GM12878 (cell line): ENCODE data around the gene RBP3. TPM values are rescaled to one million over a fixed set of nuclear protein-coding genes. Genes with fewer than 3 reads are reported as not detected.

Experiments used
- ATAC-seq: fragments of 200-7000 bp; cut with Tn5 transposase; 3 replicates; pipeline ENCODE4 v1.9.1; 2020; ENCODE audit warnings: mild to moderate bottlenecking, moderate library complexity
- BruUV-seq: library from RNA; stranded (reverse); fragments of 400-500 nt; replicated peaks from 2 replicates; lab custom pipeline; 2021; lab: Mats Ljungman, UMichigan
- CTCF ChIA-PET: fragments of 300-600 bp; sonication (Branson Sonifier 250); formaldehyde crosslinking; extraction: SDS; loops from one replicate; lab custom pipeline; 2021; ENCODE audit warnings: inconsistent platforms; lab: Yijun Ruan, JAX
- POLR2A ChIA-PET: fragments of 350-600 bp; formaldehyde crosslinking; extraction: SDS; loops from one replicate; lab custom pipeline; 2021; ENCODE audit warnings: inconsistent platforms; lab: Charles Lee
- RAD21 ChIA-PET: fragments of 300-600 bp; sonication (Branson Sonifier 250); formaldehyde crosslinking; loops from one replicate; lab custom pipeline; 2023; ENCODE audit warnings: antibody characterized with exemption; ENCODE audit not compliant: unreplicated experiment; lab: Charles Lee
- SMC1A ChIA-PET: fragments of 300-600 bp; sonication (Branson Sonifier 250); formaldehyde crosslinking; loops from one replicate; lab custom pipeline; 2023; ENCODE audit not compliant: unreplicated experiment, uncharacterized antibody; lab: Charles Lee
- DNase-seq: peaks from one replicate; pipeline ENCODE4 v3.0.0-alpha.2; 2011; ENCODE audit warnings: low read depth, low spot score
- FAIRE-seq: peaks from 3 replicates; lab custom pipeline; 2011; peaks lifted over from hg19 to GRCh38; lab: Jason Lieb, UNC
- H2AFZ ChIP-seq: 2 replicates; pipeline ENCODE4 v1.6.0; 2011; ENCODE audit warnings: low read depth, low read length, control low read depth; ENCODE audit not compliant: control insufficient read depth
- H3K27ac ChIP-seq: 2 replicates; pipeline ENCODE4 v1.5.1; 2011; ENCODE audit warnings: control low read depth; ENCODE audit not compliant: control insufficient read depth, insufficient read depth
- H3K27me3 ChIP-seq, 2 experiments: replicated peaks in 1 of 2; 2 replicates each; pipeline versions ENCODE4 v1.6.0 to v1.6.1; 2011; ENCODE audit warnings: low read length in 1 of 2; ENCODE audit not compliant: control insufficient read depth in 2 of 2, insufficient read depth in 2 of 2
- H3K36me3 ChIP-seq, 2 experiments: 2 replicates each; pipeline ENCODE4 v1.5.1; 2011; ENCODE audit warnings: low read length in 1 of 2; ENCODE audit not compliant: control insufficient read depth in 2 of 2, insufficient read depth in 2 of 2
- H3K4me1 ChIP-seq: 2 replicates; pipeline ENCODE4 v1.6.1; 2011; ENCODE audit warnings: mild to moderate bottlenecking, low read length, moderate library complexity, mixed read lengths; ENCODE audit not compliant: control insufficient read depth, insufficient read depth
- H3K4me2 ChIP-seq: 2 replicates; pipeline ENCODE4 v1.6.0; 2011; ENCODE audit warnings: control low read depth; ENCODE audit not compliant: control insufficient read depth, insufficient read depth
- H3K4me3 ChIP-seq: fragments of 200-600 bp; sonication (generic); 2 replicates; pipeline ENCODE4 v1.5.1; 2016
- H3K79me2 ChIP-seq: 2 replicates; pipeline ENCODE4 v1.6.0; 2011; ENCODE audit warnings: low read length; ENCODE audit not compliant: control insufficient read depth, insufficient read depth
- H3K9ac ChIP-seq: 2 replicates; pipeline ENCODE4 v1.8.0; 2011; ENCODE audit warnings: low read length, control low read depth, mixed read lengths; ENCODE audit not compliant: control insufficient read depth, insufficient read depth
- H3K9me3 ChIP-seq: replicated peaks from 3 replicates; pipeline ENCODE4 v1.5.1; 2011; ENCODE audit warnings: mild to moderate bottlenecking, low read length; ENCODE audit not compliant: control insufficient read depth, insufficient read depth
- H4K20me1 ChIP-seq: 2 replicates; pipeline ENCODE4 v1.6.0; 2011; ENCODE audit not compliant: control insufficient read depth, insufficient read depth
- BCL11A ChIP-seq: IDR thresholded peaks from 2 replicates; pipeline ENCODE4 v1.6.1; 2011; ENCODE audit warnings: low read depth, low read length
- CBFB ChIP-seq: IDR thresholded peaks from 2 replicates; pipeline ENCODE4 v1.6.1; 2016; ENCODE audit warnings: antibody characterized with exemption, low read depth
- CBX5 ChIP-seq: sonication (generic); IDR thresholded peaks from 2 replicates; pipeline ENCODE4 v1.6.1; 2016; ENCODE audit warnings: low read depth, moderate library complexity, mild to moderate bottlenecking, inconsistent platforms
- HDAC2 ChIP-seq: fragments of 200-600 bp; sonication (generic); IDR thresholded peaks from 2 replicates; pipeline ENCODE4 v1.6.1; 2017
- IKZF1 ChIP-seq: fragments of 450-650 bp; conservative IDR thresholded peaks from 2 replicates; pipeline ENCODE4 v1.6.1; 2017; ENCODE audit warnings: antibody characterized with exemption, mild to moderate bottlenecking
- KAT2A ChIP-seq: conservative IDR thresholded peaks from 2 replicates; pipeline ENCODE4 v1.6.1; 2011; ENCODE audit warnings: low read depth, low read length; ENCODE audit not compliant: control insufficient read depth
- MYC ChIP-seq: IDR thresholded peaks from 2 replicates; pipeline ENCODE4 v1.6.1; 2011; ENCODE audit warnings: mild to moderate bottlenecking, low read length, moderate library complexity, inconsistent platforms; ENCODE audit not compliant: insufficient read depth, insufficient replicate concordance, insufficient read length, severe bottlenecking
- NRF1 ChIP-seq: conservative IDR thresholded peaks from 2 replicates; pipeline ENCODE4 v1.6.1; 2011; ENCODE audit warnings: mild to moderate bottlenecking, low read depth, low read length, improper control_type of control experiment
- PML ChIP-seq: IDR thresholded peaks from 2 replicates; pipeline ENCODE4 v1.6.1; 2012; ENCODE audit warnings: low read length, inconsistent platforms
- SIN3A ChIP-seq: IDR thresholded peaks from 2 replicates; pipeline ENCODE4 v1.6.1; 2012; ENCODE audit warnings: low read depth, low read length, improper control_type of control experiment
- SMAD1 ChIP-seq: fragments of 450-650 bp; IDR thresholded peaks from 2 replicates; pipeline ENCODE4 v1.6.1; 2018; ENCODE audit warnings: mild to moderate bottlenecking, low read depth; ENCODE audit not compliant: partially characterized antibody
- SPI1 ChIP-seq: IDR thresholded peaks from 2 replicates; pipeline ENCODE4 v1.6.1; 2011; ENCODE audit warnings: low read depth, mild to moderate bottlenecking, low read length, moderate library complexity, borderline replicate concordance; ENCODE audit not compliant: insufficient read depth
- ZBED1 ChIP-seq: IDR thresholded peaks from 2 replicates; pipeline ENCODE4 v1.6.1; 2016; ENCODE audit warnings: borderline replicate concordance
- ZNF24 ChIP-seq: fragments of 450-650 bp; IDR thresholded peaks from 2 replicates; pipeline ENCODE4 v1.6.1; 2017; ENCODE audit warnings: antibody characterized with exemption, mild to moderate bottlenecking
- ZNF274 ChIP-seq: IDR thresholded peaks from one replicate; pipeline ENCODE4 v1.8.0; 2011; ENCODE audit not compliant: insufficient read length, insufficient read depth
- WGBS: methylation state at CpG from one replicate; pipeline ENCODE4 v1.1.6; 2016; ENCODE audit warnings: low lambda C conversion rate; ENCODE audit not compliant: insufficient replicate concordance, insufficient coverage; ENCODE audit errors: missing lambda C conversion rate; 5-methylcytosine and 5-hydroxymethylcytosine counted together
- in situ Hi-C: fragments of 300-500 bp; cut with MboI; formaldehyde crosslinking; loops from 9 replicates; pipeline ENCODE4 v1.14.3; 2018; ENCODE audit warnings: mixed read lengths
- intact Hi-C: fragments of 100-400 bp; cut with micrococcal nuclease; formaldehyde crosslinking; loops from one replicate; pipeline ENCODE4 v1.14.2; 2022; ENCODE audit not compliant: unreplicated experiment
- polyA plus RNA-seq, 11 experiments: library from polyadenylated mRNA; depleted of rRNA in 4 of 11; unstranded in 6 of 11; stranded (reverse) in 5 of 11; fragments of >200 nt; fragmentation: Nextera tagmentation in 4 of 11; fragmentation: Illumina TruSeq in 1 of 11; extraction: Ambion mirVana in 4 of 11; extraction: Trizol in 1 of 11; gene quantifications; 1 replicate in 1 of 11; 2 replicates in 10 of 11; pipeline versions ENCODE4 v1.2.1 to v1.2.3, GENCODE V29; 2011 to 2016; ENCODE audit warnings: inconsistent platforms in 2 of 11, missing spikeins in 2 of 11, low read depth in 1 of 11
- total RNA-seq, 4 experiments: library from RNA; depleted of rRNA in 3 of 4; stranded (reverse); fragments of >200 nt in 3 of 4; fragmentation: Illumina TruSeq in 1 of 4; extraction: Trizol in 1 of 4; gene quantifications; 2 replicates each; pipeline versions ENCODE4 v1.2.1 to v1.2.3, GENCODE V29; 2013 to 2021
- TF ChIP-seq, protein P1 (sequence below): fragments of 450-650 bp; IDR thresholded peaks from 2 replicates; pipeline ENCODE4 v1.6.1; 2016; ENCODE audit warnings: mild to moderate bottlenecking, moderate library complexity, borderline replicate concordance
- TF ChIP-seq, protein P2 (sequence below): IDR thresholded peaks from 2 replicates; pipeline ENCODE4 v1.6.1; 2012; ENCODE audit warnings: low read depth, low read length, improper control_type of control experiment
- TF ChIP-seq, protein P3 (sequence below): IDR thresholded peaks from 2 replicates; pipeline ENCODE4 v1.6.1; 2011; ENCODE audit warnings: borderline replicate concordance, low read depth, mild to moderate bottlenecking, moderate library complexity, low read length; ENCODE audit not compliant: insufficient read depth, poor library complexity, severe bottlenecking
- TF ChIP-seq, protein P4 (sequence below): fragments of 450-650 bp; IDR thresholded peaks from 2 replicates; pipeline ENCODE4 v1.6.1; 2016; ENCODE audit warnings: mild to moderate bottlenecking

Gene RBP3
- total and polyA plus RNA-seq, 10 of the 15 experiments (the other 5 are each of a cell fraction or from before 2014, with no cell fraction given) = not detected

DNA sequence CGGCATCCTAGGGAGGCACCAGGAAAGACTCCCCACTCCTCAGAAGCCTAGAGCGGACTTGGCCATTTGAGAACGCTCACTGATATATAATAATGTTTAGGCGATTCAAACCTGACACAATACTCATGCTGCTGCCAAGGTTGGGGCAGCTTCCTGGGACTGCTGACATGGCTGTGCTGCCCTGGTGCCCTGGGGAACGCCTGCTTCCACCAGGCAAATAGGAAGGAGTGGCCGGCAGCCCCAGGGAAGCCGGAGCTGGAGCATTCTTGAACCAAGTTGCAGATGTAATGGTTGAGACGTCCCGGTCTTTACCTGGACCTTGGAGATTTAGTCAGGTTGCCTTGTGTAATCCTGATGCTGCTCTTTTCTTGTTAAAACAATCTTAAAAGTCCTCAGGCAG, 39.4 kb upstream of the RBP3 start:
- Histone ChIP-seq H3K4me1 (no peaks in the 10 kb centered on the region), H2AFZ (no peak overlapping the region), H3K27ac (no peak overlapping the region), H4K20me1 (no peaks in the 10 kb centered on the region), H3K36me3 (no peaks in the 10 kb centered on the region), H3K9ac (no peak overlapping the region), H3K79me2 (no peaks in the 10 kb centered on the region), H3K27me3 (no peaks in the 10 kb centered on the region; a peak in 1 of 4 replicates), H3K9me3 (no peaks in the 10 kb centered on the region), H3K4me3 (no peak overlapping the region), H3K4me2 (no peak overlapping the region)
- ATAC-seq (no peak), DNase-seq (no peak), FAIRE-seq (no peak)
- POLR2A ChIA-PET = no interaction called here
- SMC1A ChIA-PET = interaction anchor here (4.4 kb wide), 1 partner anchor 283 kb away, joined by 20 read pairs; no protein-coding TSS in a partner anchor
- BruUV-seq = no TSS peak
- intact Hi-C loops (no loop called here), in situ Hi-C loops (loop anchor here (5.0 kb wide), 1 partner anchor 266 kb away; no protein-coding TSS in a partner anchor)
- CTCF ChIA-PET = interaction anchor here (1.1 kb wide), 1 partner anchor 261 kb away, joined by 3 read pairs; no protein-coding TSS in a partner anchor
- RAD21 ChIA-PET = no interaction called here
- 41% methylated on average over 9 of the region's 9 CpGs for WGBS
- TF ChIP-seq KAT2A (no peak), HDAC2 (no peak), ZBED1 (no peak), NRF1 (no peak), CBFB (no peak), SIN3A (no peak), CBX5 (no peak), ZNF24 (no peak), MYC (no peak), SPI1 (no peak), ZNF274 (no peak), IKZF1 (no peak), BCL11A (no peak), PML (no peak), SMAD1 (no peak)
- TF ChIP-seq, protein P1, sequence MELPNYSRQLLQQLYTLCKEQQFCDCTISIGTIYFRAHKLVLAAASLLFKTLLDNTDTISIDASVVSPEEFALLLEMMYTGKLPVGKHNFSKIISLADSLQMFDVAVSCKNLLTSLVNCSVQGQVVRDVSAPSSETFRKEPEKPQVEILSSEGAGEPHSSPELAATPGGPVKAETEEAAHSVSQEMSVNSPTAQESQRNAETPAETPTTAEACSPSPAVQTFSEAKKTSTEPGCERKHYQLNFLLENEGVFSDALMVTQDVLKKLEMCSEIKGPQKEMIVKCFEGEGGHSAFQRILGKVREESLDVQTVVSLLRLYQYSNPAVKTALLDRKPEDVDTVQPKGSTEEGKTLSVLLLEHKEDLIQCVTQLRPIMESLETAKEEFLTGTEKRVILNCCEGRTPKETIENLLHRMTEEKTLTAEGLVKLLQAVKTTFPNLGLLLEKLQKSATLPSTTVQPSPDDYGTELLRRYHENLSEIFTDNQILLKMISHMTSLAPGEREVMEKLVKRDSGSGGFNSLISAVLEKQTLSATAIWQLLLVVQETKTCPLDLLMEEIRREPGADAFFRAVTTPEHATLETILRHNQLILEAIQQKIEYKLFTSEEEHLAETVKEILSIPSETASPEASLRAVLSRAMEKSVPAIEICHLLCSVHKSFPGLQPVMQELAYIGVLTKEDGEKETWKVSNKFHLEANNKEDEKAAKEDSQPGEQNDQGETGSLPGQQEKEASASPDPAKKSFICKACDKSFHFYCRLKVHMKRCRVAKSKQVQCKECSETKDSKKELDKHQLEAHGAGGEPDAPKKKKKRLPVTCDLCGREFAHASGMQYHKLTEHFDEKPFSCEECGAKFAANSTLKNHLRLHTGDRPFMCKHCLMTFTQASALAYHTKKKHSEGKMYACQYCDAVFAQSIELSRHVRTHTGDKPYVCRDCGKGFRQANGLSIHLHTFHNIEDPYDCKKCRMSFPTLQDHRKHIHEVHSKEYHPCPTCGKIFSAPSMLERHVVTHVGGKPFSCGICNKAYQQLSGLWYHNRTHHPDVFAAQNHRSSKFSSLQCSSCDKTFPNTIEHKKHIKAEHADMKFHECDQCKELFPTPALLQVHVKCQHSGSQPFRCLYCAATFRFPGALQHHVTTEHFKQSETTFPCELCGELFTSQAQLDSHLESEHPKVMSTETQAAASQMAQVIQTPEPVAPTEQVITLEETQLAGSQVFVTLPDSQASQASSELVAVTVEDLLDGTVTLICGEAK = no peak
- TF ChIP-seq, protein P2, sequence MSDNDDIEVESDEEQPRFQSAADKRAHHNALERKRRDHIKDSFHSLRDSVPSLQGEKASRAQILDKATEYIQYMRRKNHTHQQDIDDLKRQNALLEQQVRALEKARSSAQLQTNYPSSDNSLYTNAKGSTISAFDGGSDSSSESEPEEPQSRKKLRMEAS = no peak
- TF ChIP-seq, protein P3, sequence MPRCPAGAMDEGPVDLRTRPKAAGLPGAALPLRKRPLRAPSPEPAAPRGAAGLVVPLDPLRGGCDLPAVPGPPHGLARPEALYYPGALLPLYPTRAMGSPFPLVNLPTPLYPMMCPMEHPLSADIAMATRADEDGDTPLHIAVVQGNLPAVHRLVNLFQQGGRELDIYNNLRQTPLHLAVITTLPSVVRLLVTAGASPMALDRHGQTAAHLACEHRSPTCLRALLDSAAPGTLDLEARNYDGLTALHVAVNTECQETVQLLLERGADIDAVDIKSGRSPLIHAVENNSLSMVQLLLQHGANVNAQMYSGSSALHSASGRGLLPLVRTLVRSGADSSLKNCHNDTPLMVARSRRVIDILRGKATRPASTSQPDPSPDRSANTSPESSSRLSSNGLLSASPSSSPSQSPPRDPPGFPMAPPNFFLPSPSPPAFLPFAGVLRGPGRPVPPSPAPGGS = no peak
- TF ChIP-seq, protein P4, sequence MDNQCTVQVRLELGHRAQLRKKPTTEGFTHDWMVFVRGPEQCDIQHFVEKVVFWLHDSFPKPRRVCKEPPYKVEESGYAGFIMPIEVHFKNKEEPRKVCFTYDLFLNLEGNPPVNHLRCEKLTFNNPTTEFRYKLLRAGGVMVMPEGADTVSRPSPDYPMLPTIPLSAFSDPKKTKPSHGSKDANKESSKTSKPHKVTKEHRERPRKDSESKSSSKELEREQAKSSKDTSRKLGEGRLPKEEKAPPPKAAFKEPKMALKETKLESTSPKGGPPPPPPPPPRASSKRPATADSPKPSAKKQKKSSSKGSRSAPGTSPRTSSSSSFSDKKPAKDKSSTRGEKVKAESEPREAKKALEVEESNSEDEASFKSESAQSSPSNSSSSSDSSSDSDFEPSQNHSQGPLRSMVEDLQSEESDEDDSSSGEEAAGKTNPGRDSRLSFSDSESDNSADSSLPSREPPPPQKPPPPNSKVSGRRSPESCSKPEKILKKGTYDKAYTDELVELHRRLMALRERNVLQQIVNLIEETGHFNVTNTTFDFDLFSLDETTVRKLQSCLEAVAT = no peak
